WTC11 (cell line): ENCODE results near the gene STAG1. TPM values are rescaled to one million over a fixed set of nuclear protein-coding genes. Genes with fewer than 3 reads are reported as not detected.
"Not testable (repeated sequence)": the region's sequence is repeated elsewhere in the genome, so short reads cannot be mapped to it uniquely, and the experiment has no call there.

Experiments
- ATAC-seq: fragments of 200-7000 bp; cut with Tn5 transposase; 2 replicates; pipeline ENCODE4 v1.10.0; 2021; ENCODE audit warnings: mild to moderate bottlenecking, moderate library complexity
- CTCF ChIA-PET: fragments of 300-600 bp; sonication (Branson Sonifier 250); formaldehyde crosslinking; loops from one replicate; lab custom pipeline; 2021; ENCODE audit warnings: antibody characterized with exemption; lab: Charles Lee
- POLR2A ChIA-PET: fragments of 350-600 bp; sonication (Branson Sonifier 250); formaldehyde crosslinking; loops from one replicate; lab custom pipeline; 2021; ENCODE audit warnings: antibody characterized with exemption; lab: Charles Lee
- DNase-seq: peaks from one replicate; pipeline ENCODE4 v3.0.0; 2021; ENCODE audit warnings: low spot score
- H3K27ac Mint-ChIP-seq: 2 replicates; pipeline ENCODE4 v1.8.0; 2021; ENCODE audit warnings: mixed read lengths
- H3K27me3 Mint-ChIP-seq: 2 replicates; pipeline ENCODE4 v1.8.0; 2021; ENCODE audit warnings: low read depth, mild to moderate bottlenecking, moderate library complexity, mixed read lengths
- H3K36me3 Mint-ChIP-seq: 2 replicates; pipeline ENCODE4 v1.8.0; 2021; ENCODE audit warnings: mixed read lengths
- H3K4me1 Mint-ChIP-seq: 2 replicates; pipeline ENCODE4 v1.8.0; 2022; ENCODE audit warnings: mixed read lengths
- H3K4me3 Mint-ChIP-seq: 2 replicates; pipeline ENCODE4 v1.8.0; 2021; ENCODE audit warnings: mild to moderate bottlenecking, moderate library complexity, mixed read lengths
- H3K9me3 Mint-ChIP-seq: 2 replicates; pipeline ENCODE4 v1.8.0; 2021; ENCODE audit warnings: mixed read lengths
- ARID4B ChIP-seq: sonication (generic); formaldehyde crosslinking; IDR thresholded peaks from 2 replicates; pipeline ENCODE4 v1.8.0; 2023; ENCODE audit warnings: missing genetic modification reagents, mild to moderate bottlenecking, borderline replicate concordance
- ATF6 ChIP-seq: sonication (generic); formaldehyde crosslinking; IDR thresholded peaks from 2 replicates; pipeline ENCODE4 v1.8.1; 2023; ENCODE audit warnings: mild to moderate bottlenecking, missing genetic modification reagents
- CREB1 ChIP-seq: sonication (generic); formaldehyde crosslinking; IDR thresholded peaks from 2 replicates; pipeline ENCODE4 v1.8.0; 2023; ENCODE audit warnings: mild to moderate bottlenecking, missing genetic modification reagents
- ELF4 ChIP-seq: sonication (generic); formaldehyde crosslinking; IDR thresholded peaks from 2 replicates; pipeline ENCODE4 v1.8.1; 2022; ENCODE audit warnings: low read depth, mild to moderate bottlenecking, moderate library complexity, missing genetic modification reagents
- FOXP1 ChIP-seq: sonication (generic); formaldehyde crosslinking; IDR thresholded peaks from 2 replicates; pipeline ENCODE4 v1.8.0; 2022; ENCODE audit warnings: missing genetic modification reagents, mild to moderate bottlenecking, moderate library complexity, borderline replicate concordance
- FOXP4 ChIP-seq: sonication (generic); formaldehyde crosslinking; IDR thresholded peaks from 2 replicates; pipeline ENCODE4 v1.8.0; 2022; ENCODE audit warnings: mild to moderate bottlenecking, missing genetic modification reagents
- GABPB1 ChIP-seq: sonication (generic); formaldehyde crosslinking; IDR thresholded peaks from 2 replicates; pipeline ENCODE4 v1.8.1; 2023; ENCODE audit warnings: mild to moderate bottlenecking, missing genetic modification reagents
- IRF2 ChIP-seq: sonication (generic); formaldehyde crosslinking; IDR thresholded peaks from 2 replicates; pipeline ENCODE4 v1.8.0; 2022; ENCODE audit warnings: low read depth, missing genetic modification reagents, borderline replicate concordance
- MAX ChIP-seq: sonication (generic); formaldehyde crosslinking; IDR thresholded peaks from 2 replicates; pipeline ENCODE4 v1.8.0; 2022; ENCODE audit warnings: mild to moderate bottlenecking, missing genetic modification reagents
- MXD4 ChIP-seq: fragments of 250-450 bp; sonication (Bioruptor Pico); IDR thresholded peaks from 2 replicates; pipeline ENCODE4 v1.8.0; 2021; ENCODE audit warnings: mild to moderate bottlenecking, moderate library complexity, borderline replicate concordance
- NR2C2 ChIP-seq: sonication (generic); formaldehyde crosslinking; IDR thresholded peaks from 2 replicates; pipeline ENCODE4 v1.8.0; 2022; ENCODE audit warnings: mild to moderate bottlenecking, missing genetic modification reagents
- NR3C1 ChIP-seq: sonication (generic); formaldehyde crosslinking; conservative IDR thresholded peaks from 2 replicates; pipeline ENCODE4 v1.8.1; 2023; ENCODE audit warnings: low read depth, mild to moderate bottlenecking, missing genetic modification reagents
- SOX15 ChIP-seq: fragments of 250-450 bp; sonication (Bioruptor Pico); IDR thresholded peaks from 2 replicates; pipeline ENCODE4 v1.9.0; 2021; ENCODE audit warnings: mild to moderate bottlenecking
- ZBTB43 ChIP-seq: sonication (generic); formaldehyde crosslinking; IDR thresholded peaks from 2 replicates; pipeline ENCODE4 v1.8.1; 2023; ENCODE audit warnings: mild to moderate bottlenecking, missing genetic modification reagents
- ZNF232 ChIP-seq: sonication (generic); formaldehyde crosslinking; IDR thresholded peaks from 2 replicates; pipeline ENCODE4 v1.8.0; 2022; ENCODE audit warnings: mild to moderate bottlenecking, missing genetic modification reagents
- ZNF263 ChIP-seq: sonication (generic); formaldehyde crosslinking; IDR thresholded peaks from 2 replicates; pipeline ENCODE4 v1.8.1; 2022; ENCODE audit warnings: low read depth, mild to moderate bottlenecking, moderate library complexity, missing genetic modification reagents
- ZNF281 ChIP-seq: sonication (generic); formaldehyde crosslinking; IDR thresholded peaks from 2 replicates; pipeline ENCODE4 v1.8.0; 2023; ENCODE audit warnings: mild to moderate bottlenecking, missing genetic modification reagents
- total RNA-seq: library from RNA; stranded (reverse); gene quantifications from 3 replicates; pipeline ENCODE4 v1.2.3, GENCODE V29; 2021

The STAG1 gene
- total RNA-seq, 1 experiment from 2014 or later: 20.7 TPM

GRCh38 chr3:136750209-136750896, 1.8 kb downstream of the STAG1 start:
- Mint-ChIP-seq H3K4me1 (peaks cover 49% of the 10 kb centered on the region), H3K36me3 (no peaks in the 10 kb centered on the region), H3K9me3 (no peaks in the 10 kb centered on the region), H3K27ac (peak overlapping the region; percentile 99), H3K27me3 (no peaks in the 10 kb centered on the region), H3K4me3 (peak overlapping the region; percentile 77)
- no peak for ATAC-seq
- no peak for DNase-seq
- ChIA-PET POLR2A (no interaction called here), CTCF (interaction anchor here (1.4 kb wide), 1 partner anchor 264 kb away, joined by 5 read pairs; no protein-coding TSS in a partner anchor)
- TF ChIP-seq ATF6 (CRISPR knock-in tag) (no peak), FOXP4 (CRISPR knock-in tag) (no peak), ZNF263 (CRISPR knock-in tag) (no peak), ARID4B (CRISPR knock-in tag) (no peak), NR3C1 (CRISPR knock-in tag) (no peak), GABPB1 (CRISPR knock-in tag) (no peak), FOXP1 (CRISPR knock-in tag) (no peak), ZNF232 (CRISPR knock-in tag) (no peak), MAX (CRISPR knock-in tag) (no peak), ZBTB43 (no peak), MXD4 (CRISPR knock-in tag) (no peak), IRF2 (CRISPR knock-in tag) (no peak), ELF4 (CRISPR knock-in tag) (no peak), ZNF281 (no peak), CREB1 (CRISPR knock-in tag) (no peak), SOX15 (no peak), NR2C2 (CRISPR knock-in tag) (no peak)

GRCh38 chr3:136749602-136750001, 2.6 kb downstream of the STAG1 start:
- Mint-ChIP-seq H3K4me1 (peaks cover 47% of the 10 kb centered on the region), H3K4me3 (peak overlapping the region; percentile 77), H3K27ac (peak overlapping the region; percentile 78)
- ATAC-seq, H3K27me3 Mint-ChIP-seq, H3K9me3 Mint-ChIP-seq, DNase-seq, H3K36me3 Mint-ChIP-seq: not testable (repeated sequence)
- POLR2A ChIA-PET: interaction anchor here (0.7 kb wide), 1 partner anchor 265 kb away, joined by 7 read pairs; no protein-coding TSS in a partner anchor
- CTCF ChIA-PET: interaction anchor here (1.4 kb wide), 1 partner anchor 264 kb away, joined by 5 read pairs; no protein-coding TSS in a partner anchor
